ENCODE data around the gene GJB3. TPM values are rescaled to one million over a fixed set of nuclear protein-coding genes. Genes with fewer than 3 reads are reported as not detected.
"Not testable (repeated sequence)": the region's sequence is repeated elsewhere in the genome, so short reads cannot be mapped to it uniquely, and the experiment has no call there.

Gene GJB3
- polyA plus RNA-seq, 1 donor (not counting 4 experiments of a cell fraction or from before 2014, with no cell fraction given), result 133 TPM

DNA sequence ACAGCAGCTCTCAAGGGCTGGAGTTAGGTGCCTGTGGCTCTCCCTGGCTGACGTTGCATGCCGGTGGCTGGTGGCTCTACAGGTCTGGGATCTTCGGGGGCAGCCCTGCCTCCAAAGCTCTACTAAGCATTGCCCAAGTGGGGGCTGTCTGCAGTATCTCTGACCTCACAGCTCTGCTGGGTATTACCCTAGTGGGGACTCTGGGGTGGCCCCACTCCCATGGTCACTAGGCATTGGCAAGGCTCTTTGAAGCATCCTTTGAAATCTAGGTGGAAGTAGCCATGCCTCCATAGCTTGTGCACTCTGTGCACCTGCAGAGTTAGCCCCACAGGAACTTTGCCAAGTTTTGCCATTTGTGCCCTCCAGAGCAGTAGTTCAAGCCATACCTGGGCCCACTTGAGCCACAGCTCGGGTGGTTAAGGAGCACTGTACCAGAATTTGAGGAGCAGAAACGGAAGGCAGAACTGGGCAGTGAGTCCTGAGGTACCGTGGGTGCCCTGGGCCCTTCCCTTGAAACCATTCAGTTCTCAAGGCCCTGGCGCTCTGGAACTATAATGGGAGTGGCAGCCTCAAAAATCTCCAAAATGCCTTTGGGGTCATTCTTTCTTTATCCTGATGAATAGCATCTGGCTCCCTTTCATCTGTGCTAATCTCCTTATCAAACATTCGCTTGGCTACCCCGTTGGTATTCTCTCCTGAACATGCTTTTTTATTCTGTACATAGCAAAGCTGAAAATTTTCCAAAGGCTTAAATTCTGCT lies 27.2 kb downstream of the GJB3 start:
- no peaks in the 10 kb centered on the region for H3K27me3 ChIP-seq (ENCODE audit: control insufficient read depth, extremely low read depth, insufficient read depth, low read length)
- no peak overlapping the region for H2AFZ ChIP-seq (ENCODE audit: control insufficient read depth, low read length)
- no peak overlapping the region for H3K9ac ChIP-seq (ENCODE audit: control insufficient read depth, extremely low read depth, insufficient read depth, low read length)
- no peak overlapping the region for H3K4me2 ChIP-seq (ENCODE audit: control insufficient read depth, extremely low read depth, insufficient read depth, low read depth, low read length)
- no peaks in the 10 kb centered on the region for H4K20me1 ChIP-seq (ENCODE audit: control insufficient read depth, extremely low read depth, insufficient read depth, low read length)
- no peak overlapping the region for H3K4me3 ChIP-seq (ENCODE audit: control insufficient read depth in 2 of 3, extremely low read depth in 1 of 3, insufficient read depth in 2 of 3, low read depth in 1 of 3, low read length in 3 of 3)
- H3K9me3 ChIP-seq (ENCODE audit: control insufficient read depth, low read depth, low read length), result no peaks in the 10 kb centered on the region
- FAIRE-seq, result no peak
- no peak for DNase-seq (ENCODE audit: low read depth, low spot score)
- H3K79me2 ChIP-seq (ENCODE audit: control insufficient read depth, insufficient read depth, low read length), result no peaks in the 10 kb centered on the region
- H3K4me1 ChIP-seq (ENCODE audit: control insufficient read depth, extremely low read depth, insufficient read depth, low read length), result peaks cover 7% of the 10 kb centered on the region
- TF ChIP-seq EZH2 (IDR thresholded peaks at IDR 0.05; ENCODE audit: low read length), result no peak
- TF ChIP-seq, protein P1, sequence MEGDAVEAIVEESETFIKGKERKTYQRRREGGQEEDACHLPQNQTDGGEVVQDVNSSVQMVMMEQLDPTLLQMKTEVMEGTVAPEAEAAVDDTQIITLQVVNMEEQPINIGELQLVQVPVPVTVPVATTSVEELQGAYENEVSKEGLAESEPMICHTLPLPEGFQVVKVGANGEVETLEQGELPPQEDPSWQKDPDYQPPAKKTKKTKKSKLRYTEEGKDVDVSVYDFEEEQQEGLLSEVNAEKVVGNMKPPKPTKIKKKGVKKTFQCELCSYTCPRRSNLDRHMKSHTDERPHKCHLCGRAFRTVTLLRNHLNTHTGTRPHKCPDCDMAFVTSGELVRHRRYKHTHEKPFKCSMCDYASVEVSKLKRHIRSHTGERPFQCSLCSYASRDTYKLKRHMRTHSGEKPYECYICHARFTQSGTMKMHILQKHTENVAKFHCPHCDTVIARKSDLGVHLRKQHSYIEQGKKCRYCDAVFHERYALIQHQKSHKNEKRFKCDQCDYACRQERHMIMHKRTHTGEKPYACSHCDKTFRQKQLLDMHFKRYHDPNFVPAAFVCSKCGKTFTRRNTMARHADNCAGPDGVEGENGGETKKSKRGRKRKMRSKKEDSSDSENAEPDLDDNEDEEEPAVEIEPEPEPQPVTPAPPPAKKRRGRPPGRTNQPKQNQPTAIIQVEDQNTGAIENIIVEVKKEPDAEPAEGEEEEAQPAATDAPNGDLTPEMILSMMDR (optimal IDR thresholded peaks at IDR 0.05 in 1 of 3, IDR thresholded peaks at IDR 0.05 in 1 of 3, conservative IDR thresholded peaks at IDR 0.05 in 1 of 3; ENCODE audit: extremely low read depth in 1 of 3, insufficient read depth in 2 of 3, low read length in 3 of 3), result no peak
- dilution Hi-C loops (cut with MboI; ENCODE audit: extremely low pct_ligation_motif_present, low sequenced_read_pairs), result no loop called here
- no peak overlapping the region for H3K27ac ChIP-seq (ENCODE audit: control insufficient read depth, insufficient read depth, low read length)
- no peaks in the 10 kb centered on the region for H3K36me3 ChIP-seq (ENCODE audit: control insufficient read depth in 2 of 2, extremely low read depth in 1 of 2, insufficient read depth in 2 of 2, low read length in 2 of 2)
- H3K9me1 ChIP-seq (ENCODE audit: control insufficient read depth, extremely low read depth, insufficient read depth, low read length), result no peaks in the 10 kb centered on the region

DNA sequence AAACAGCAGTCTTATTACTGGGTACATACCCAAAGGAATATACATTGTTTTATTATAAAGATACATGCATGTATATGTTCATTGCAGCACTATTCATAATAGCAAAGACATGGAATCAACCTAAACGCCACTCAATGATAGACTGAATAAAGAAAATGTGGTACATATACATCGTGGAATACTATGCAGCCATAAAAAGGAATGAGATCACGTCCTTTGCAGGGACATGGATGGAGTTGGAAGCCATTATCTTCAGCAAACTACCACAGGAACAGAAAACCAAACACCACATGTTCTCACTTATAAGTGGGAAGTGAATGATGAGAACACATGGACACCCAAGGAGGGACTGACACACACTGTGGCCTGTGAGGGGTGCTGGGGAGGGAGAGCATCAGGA lies 29.8 kb downstream of the GJB3 start:
- FAIRE-seq; dilution Hi-C loops (cut with MboI; ENCODE audit: extremely low pct_ligation_motif_present, low sequenced_read_pairs); H3K4me2 ChIP-seq (ENCODE audit: control insufficient read depth, extremely low read depth, insufficient read depth, low read depth, low read length); H4K20me1 ChIP-seq (ENCODE audit: control insufficient read depth, extremely low read depth, insufficient read depth, low read length); H3K9ac ChIP-seq (ENCODE audit: control insufficient read depth, extremely low read depth, insufficient read depth, low read length); H2AFZ ChIP-seq (ENCODE audit: control insufficient read depth, low read length); H3K27me3 ChIP-seq (ENCODE audit: control insufficient read depth, extremely low read depth, insufficient read depth, low read length); H3K9me1 ChIP-seq (ENCODE audit: control insufficient read depth, extremely low read depth, insufficient read depth, low read length); H3K4me1 ChIP-seq (ENCODE audit: control insufficient read depth, extremely low read depth, insufficient read depth, low read length); DNase-seq (ENCODE audit: low read depth, low spot score); H3K4me3 ChIP-seq (ENCODE audit: control insufficient read depth in 2 of 3, extremely low read depth in 1 of 3, insufficient read depth in 2 of 3, low read depth in 1 of 3, low read length in 3 of 3); H3K9me3 ChIP-seq (ENCODE audit: control insufficient read depth, low read depth, low read length); H3K27ac ChIP-seq (ENCODE audit: control insufficient read depth, insufficient read depth, low read length); H3K36me3 ChIP-seq (ENCODE audit: control insufficient read depth in 2 of 2, extremely low read depth in 1 of 2, insufficient read depth in 2 of 2, low read length in 2 of 2); H3K79me2 ChIP-seq (ENCODE audit: control insufficient read depth, insufficient read depth, low read length): not testable (repeated sequence)

DNA sequence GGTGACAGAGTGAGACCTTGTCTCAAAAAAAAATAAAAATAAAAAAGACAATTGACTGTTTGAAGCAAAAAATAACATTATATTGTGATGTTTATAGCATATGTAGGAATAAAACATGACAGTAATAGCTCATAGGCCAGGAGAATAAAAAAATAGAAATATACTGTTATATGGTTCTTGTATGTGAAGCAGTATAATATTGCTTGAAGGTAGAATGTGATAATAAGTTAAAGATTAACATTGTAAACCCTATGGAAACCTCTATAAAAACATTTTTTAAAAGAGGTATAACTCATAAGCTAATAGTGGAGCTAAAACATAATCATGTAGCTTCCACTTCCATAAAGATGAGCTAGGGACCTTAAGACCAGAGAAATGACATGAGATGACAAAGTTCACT lies 35.3 kb downstream of the GJB3 start:
- DNase-seq (ENCODE audit: low read depth, low spot score) (no peak), FAIRE-seq (no peak)
- Histone ChIP-seq H3K27me3 (ENCODE audit: control insufficient read depth, extremely low read depth, insufficient read depth, low read length) (no peaks in the 10 kb centered on the region), H3K36me3 (ENCODE audit: control insufficient read depth in 2 of 2, extremely low read depth in 1 of 2, insufficient read depth in 2 of 2, low read length in 2 of 2) (no peaks in the 10 kb centered on the region), H3K9ac (ENCODE audit: control insufficient read depth, extremely low read depth, insufficient read depth, low read length) (no peak overlapping the region), H3K4me3 (ENCODE audit: control insufficient read depth in 2 of 3, extremely low read depth in 1 of 3, insufficient read depth in 2 of 3, low read depth in 1 of 3, low read length in 3 of 3) (no peak overlapping the region), H4K20me1 (ENCODE audit: control insufficient read depth, extremely low read depth, insufficient read depth, low read length) (no peaks in the 10 kb centered on the region), H3K79me2 (ENCODE audit: control insufficient read depth, insufficient read depth, low read length) (no peaks in the 10 kb centered on the region), H2AFZ (ENCODE audit: control insufficient read depth, low read length) (no peak overlapping the region), H3K9me1 (ENCODE audit: control insufficient read depth, extremely low read depth, insufficient read depth, low read length) (no peaks in the 10 kb centered on the region), H3K4me2 (ENCODE audit: control insufficient read depth, extremely low read depth, insufficient read depth, low read depth, low read length) (no peak overlapping the region), H3K9me3 (ENCODE audit: control insufficient read depth, low read depth, low read length) (no peaks in the 10 kb centered on the region), H3K27ac (ENCODE audit: control insufficient read depth, insufficient read depth, low read length) (no peak overlapping the region), H3K4me1 (ENCODE audit: control insufficient read depth, extremely low read depth, insufficient read depth, low read length) (no peaks in the 10 kb centered on the region)
- TF ChIP-seq, protein P1 (optimal IDR thresholded peaks at IDR 0.05 in 1 of 3, IDR thresholded peaks at IDR 0.05 in 1 of 3, conservative IDR thresholded peaks at IDR 0.05 in 1 of 3; ENCODE audit: extremely low read depth in 1 of 3, insufficient read depth in 2 of 3, low read length in 3 of 3), result no peak
- no peak for TF ChIP-seq EZH2 (IDR thresholded peaks at IDR 0.05; ENCODE audit: low read length)
- dilution Hi-C loops (cut with MboI; ENCODE audit: extremely low pct_ligation_motif_present, low sequenced_read_pairs), result no loop called here

Data from keratinocyte (primary cell).